BLaER1 (cell line): ENCODE data around the gene SPI1.

Experiments used
- H3K27ac ChIP-seq: shearing (Covaris generic); formaldehyde crosslinking; 2 replicates; pipeline ENCODE4 v1.8.1; 2022
- H3K27me3 ChIP-seq: shearing (Covaris generic); formaldehyde crosslinking; 2 replicates; pipeline ENCODE4 v1.8.1; 2022
- H3K36me3 ChIP-seq: shearing (Covaris generic); formaldehyde crosslinking; 2 replicates; pipeline ENCODE4 v1.8.1; 2022
- H3K4me1 ChIP-seq: shearing (Covaris generic); formaldehyde crosslinking; 2 replicates; pipeline ENCODE4 v1.8.1; 2022
- H3K4me2 ChIP-seq: shearing (Covaris generic); formaldehyde crosslinking; 2 replicates; pipeline ENCODE4 v1.8.1; 2022
- H3K4me3 ChIP-seq: shearing (Covaris generic); formaldehyde crosslinking; 2 replicates; pipeline ENCODE4 v1.8.1; 2022
- H3K9ac ChIP-seq: shearing (Covaris generic); formaldehyde crosslinking; 2 replicates; pipeline ENCODE4 v1.8.1; 2022
- H3K9me3 ChIP-seq: shearing (Covaris generic); formaldehyde crosslinking; 2 replicates; pipeline ENCODE4 v1.8.1; 2022
- H4K20me1 ChIP-seq: shearing (Covaris generic); formaldehyde crosslinking; 2 replicates; pipeline ENCODE4 v1.8.1; 2022
- Cebpa-rat ChIP-seq: shearing (Covaris generic); IDR thresholded peaks from 2 replicates; pipeline ENCODE4 v1.8.1; 2022

The SPI1 gene

GRCh38 chr11:47388697-47389576, 10.6 kb upstream of the SPI1 start:
- H4K20me1 ChIP-seq, result no peaks in the 10 kb centered on the region
- H3K27ac ChIP-seq, result peak overlapping the region; percentile 56
- no peaks in the 10 kb centered on the region for H3K36me3 ChIP-seq
- no peaks in the 10 kb centered on the region for H3K9me3 ChIP-seq
- peaks cover 55% of the 10 kb centered on the region for H3K4me1 ChIP-seq
- no peak overlapping the region for H3K9ac ChIP-seq
- H3K4me2 ChIP-seq, result peak overlapping the region; percentile 36
- no peak for TF ChIP-seq Cebpa-rat
- H3K4me3 ChIP-seq, result no peak overlapping the region
- H3K27me3 ChIP-seq, result no peaks in the 10 kb centered on the region

GRCh38 chr11:47387944-47388696, 9.8 kb upstream of the SPI1 start:
- TF ChIP-seq Cebpa-rat, result no peak

GRCh38 chr11:47384498-47384897, 6.2 kb upstream of the SPI1 start:
- Histone ChIP-seq H4K20me1 (no peaks in the 10 kb centered on the region), H3K27ac (no peak overlapping the region), H3K36me3 (no peaks in the 10 kb centered on the region), H3K4me1 (peaks cover 29% of the 10 kb centered on the region), H3K9ac (no peak overlapping the region), H3K4me3 (no peak overlapping the region), H3K9me3 (no peaks in the 10 kb centered on the region), H3K4me2 (no peak overlapping the region), H3K27me3 (no peaks in the 10 kb centered on the region)
- no peak for TF ChIP-seq Cebpa-rat

More at GRCh38 chr11:47387944-47388696, 9.8 kb upstream of the SPI1 start:
- H3K9ac ChIP-seq, result no peak overlapping the region
- H3K4me3 ChIP-seq, result no peak overlapping the region
- H3K9me3 ChIP-seq, result no peaks in the 10 kb centered on the region
- no peaks in the 10 kb centered on the region for H4K20me1 ChIP-seq
- peaks cover 52% of the 10 kb centered on the region for H3K4me1 ChIP-seq
- no peaks in the 10 kb centered on the region for H3K27me3 ChIP-seq
- H3K36me3 ChIP-seq, result no peaks in the 10 kb centered on the region
- H3K27ac ChIP-seq, result peak overlapping the region; percentile 30; the same call in 1 of the 2 replicates
- H3K4me2 ChIP-seq, result no peak overlapping the region

- peak overlapping the region; percentile 65 for H3K4me2 ChIP-seq
- H3K27ac ChIP-seq, result peak overlapping the region; percentile 58; the same call in 1 of the 2 replicates
- peak overlapping the region; percentile 25 for H3K9ac ChIP-seq
- no peaks in the 10 kb centered on the region for H3K36me3 ChIP-seq
- no peaks in the 10 kb centered on the region for H3K27me3 ChIP-seq
- no peak for TF ChIP-seq Cebpa-rat
- H3K4me3 ChIP-seq, result no peak overlapping the region
- H3K4me1 ChIP-seq, result peaks cover 31% of the 10 kb centered on the region
- no peaks in the 10 kb centered on the region for H3K9me3 ChIP-seq
- H4K20me1 ChIP-seq, result no peaks in the 10 kb centered on the region
These were observed 4.7 kb upstream of the SPI1 start for GRCh38 chr11:47383071-47383470.

GRCh38 chr11:47380078-47380477, 1.7 kb upstream of the SPI1 start:
- Histone ChIP-seq H3K4me3 (no peak overlapping the region), H3K9me3 (no peaks in the 10 kb centered on the region), H4K20me1 (peaks cover 18% of the 10 kb centered on the region; the same call in 1 of the 2 replicates), H3K27me3 (no peaks in the 10 kb centered on the region), H3K9ac (no peak overlapping the region), H3K36me3 (peaks cover 8% of the 10 kb centered on the region), H3K4me1 (peaks cover 50% of the 10 kb centered on the region), H3K4me2 (no peak overlapping the region), H3K27ac (no peak overlapping the region)
- TF ChIP-seq Cebpa-rat, result no peak

GRCh38 chr11:47379317-47379716, 970 bp upstream of the SPI1 start:
- Histone ChIP-seq H3K4me3 (no peak overlapping the region), H3K9ac (peak overlapping the region; percentile 97; the same call in 1 of the 2 replicates), H3K4me1 (peaks cover 58% of the 10 kb centered on the region), H3K4me2 (peak overlapping the region; percentile 100), H3K36me3 (peaks cover 15% of the 10 kb centered on the region), H3K27me3 (no peaks in the 10 kb centered on the region), H4K20me1 (peaks cover 18% of the 10 kb centered on the region; the same call in 1 of the 2 replicates), H3K9me3 (no peaks in the 10 kb centered on the region), H3K27ac (peak overlapping the region; percentile 99)
- no peak for TF ChIP-seq Cebpa-rat

- H3K36me3 ChIP-seq, result peaks cover 18% of the 10 kb centered on the region
- peak overlapping the region; percentile 97 for H3K9ac ChIP-seq
- H3K4me3 ChIP-seq, result peak overlapping the region; percentile 83
- no peak for TF ChIP-seq Cebpa-rat
- peaks cover 18% of the 10 kb centered on the region; the same call in 1 of the 2 replicates for H4K20me1 ChIP-seq
- no peaks in the 10 kb centered on the region for H3K27me3 ChIP-seq
- H3K27ac ChIP-seq, result peak overlapping the region; percentile 99
- no peaks in the 10 kb centered on the region for H3K9me3 ChIP-seq
- peaks cover 63% of the 10 kb centered on the region for H3K4me1 ChIP-seq
- peak overlapping the region; percentile 100 for H3K4me2 ChIP-seq
These were observed 456 bp upstream of the SPI1 start for GRCh38 chr11:47378836-47379170.

GRCh38 chr11:47377571-47378009, 757 bp downstream of the SPI1 start:
- Histone ChIP-seq H4K20me1 (peaks cover 23% of the 10 kb centered on the region; the same call in 1 of the 2 replicates), H3K9me3 (no peaks in the 10 kb centered on the region), H3K36me3 (peaks cover 30% of the 10 kb centered on the region), H3K4me2 (peak overlapping the region; percentile 100), H3K4me3 (peak overlapping the region; percentile 83), H3K9ac (peak overlapping the region; percentile 97), H3K4me1 (peaks cover 57% of the 10 kb centered on the region), H3K27ac (peak overlapping the region; percentile 99), H3K27me3 (no peaks in the 10 kb centered on the region)
- no peak for TF ChIP-seq Cebpa-rat

- peak overlapping the region; percentile 99 for H3K27ac ChIP-seq
- peaks cover 39% of the 10 kb centered on the region for H3K36me3 ChIP-seq
- H3K9ac ChIP-seq, result peak overlapping the region; percentile 97
- H3K4me1 ChIP-seq, result peaks cover 53% of the 10 kb centered on the region
- no peaks in the 10 kb centered on the region for H3K27me3 ChIP-seq
- peak; percentile 60; the same call in 1 of the 2 replicates for TF ChIP-seq Cebpa-rat
- H3K4me3 ChIP-seq, result peak overlapping the region; percentile 83
- no peaks in the 10 kb centered on the region for H3K9me3 ChIP-seq
- peak overlapping the region; percentile 100 for H3K4me2 ChIP-seq
- peaks cover 23% of the 10 kb centered on the region; the same call in 1 of the 2 replicates for H4K20me1 ChIP-seq
These were observed 1.6 kb downstream of the SPI1 start for GRCh38 chr11:47376525-47377371.
